Adrenal gland (tissue), 5 donors: Measurements from ENCODE around the gene RTL1.

Experiments used
- POLR2A ChIP-seq, 2 donors: fragments of 450-650 bp; IDR thresholded peaks; one replicate each; pipeline ENCODE4 v1.6.1; 2017; ENCODE audit warnings: antibody characterized with exemption in 2 of 2, mild to moderate bottlenecking in 2 of 2, moderate library complexity in 1 of 2
- TF ChIP-seq, protein P1 (sequence below), 6 experiments: fragments of 450-650 bp in 4 of 6; fragments of 200-600 bp in 2 of 6; sonication (generic) in 1 of 6; IDR thresholded peaks; 1 replicate in 5 of 6; 2 replicates in 1 of 6; pipeline versions ENCODE4 v1.5.1 to v1.8.0; 2016 to 2021; ENCODE audit warnings: antibody characterized with exemption in 6 of 6, mild to moderate bottlenecking in 2 of 6, moderate library complexity in 1 of 6
- donor health status: DM: no; HTN: no; CAD: no.

DNA sequence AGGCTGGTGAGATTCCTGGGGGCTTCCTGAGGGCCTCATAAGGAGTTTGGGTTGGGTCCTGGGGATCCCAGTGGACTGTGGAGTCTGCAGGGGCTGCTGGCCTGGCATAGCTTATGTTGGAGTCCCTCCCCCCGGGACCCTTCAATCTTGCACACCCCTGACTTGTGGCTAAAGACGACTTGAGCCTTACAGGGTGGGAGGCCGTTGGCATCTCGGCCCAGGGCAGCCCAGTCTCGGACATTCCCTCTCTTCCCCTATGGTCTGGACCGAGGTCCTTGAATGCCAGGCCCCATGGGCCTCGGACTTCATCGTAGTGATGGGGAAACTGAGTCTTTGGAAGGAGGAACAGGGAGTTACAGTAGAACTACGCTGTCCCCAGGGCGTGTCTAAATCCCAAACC lies 12.5 kb downstream of the RTL1 start:
- TF ChIP-seq, protein P1, sequence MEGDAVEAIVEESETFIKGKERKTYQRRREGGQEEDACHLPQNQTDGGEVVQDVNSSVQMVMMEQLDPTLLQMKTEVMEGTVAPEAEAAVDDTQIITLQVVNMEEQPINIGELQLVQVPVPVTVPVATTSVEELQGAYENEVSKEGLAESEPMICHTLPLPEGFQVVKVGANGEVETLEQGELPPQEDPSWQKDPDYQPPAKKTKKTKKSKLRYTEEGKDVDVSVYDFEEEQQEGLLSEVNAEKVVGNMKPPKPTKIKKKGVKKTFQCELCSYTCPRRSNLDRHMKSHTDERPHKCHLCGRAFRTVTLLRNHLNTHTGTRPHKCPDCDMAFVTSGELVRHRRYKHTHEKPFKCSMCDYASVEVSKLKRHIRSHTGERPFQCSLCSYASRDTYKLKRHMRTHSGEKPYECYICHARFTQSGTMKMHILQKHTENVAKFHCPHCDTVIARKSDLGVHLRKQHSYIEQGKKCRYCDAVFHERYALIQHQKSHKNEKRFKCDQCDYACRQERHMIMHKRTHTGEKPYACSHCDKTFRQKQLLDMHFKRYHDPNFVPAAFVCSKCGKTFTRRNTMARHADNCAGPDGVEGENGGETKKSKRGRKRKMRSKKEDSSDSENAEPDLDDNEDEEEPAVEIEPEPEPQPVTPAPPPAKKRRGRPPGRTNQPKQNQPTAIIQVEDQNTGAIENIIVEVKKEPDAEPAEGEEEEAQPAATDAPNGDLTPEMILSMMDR (IDR thresholded peaks at IDR 0.05) = no peak
- TF ChIP-seq POLR2A (IDR thresholded peaks at IDR 0.05) = no peak
